DOHH2 (cell line): Measurements from ENCODE around the gene WBP11.

Source experiments
- EZH2phosphoT487 ChIP-seq: fragments of 200-600 bp; sonication (generic); IDR thresholded peaks from 2 replicates; pipeline ENCODE4 v1.6.1; 2017; ENCODE audit warnings: borderline replicate concordance, mild to moderate bottlenecking, antibody characterized with exemption, low read length, moderate library complexity, mixed read lengths
- TF ChIP-seq, protein P1 (sequence below): fragments of 200-600 bp; sonication (generic); IDR thresholded peaks from one replicate; pipeline ENCODE4 v1.5.1; 2014; ENCODE audit warnings: antibody characterized with exemption, mild to moderate bottlenecking, low read depth, low read length; ENCODE audit not compliant: poor library complexity, severe bottlenecking

DNA sequence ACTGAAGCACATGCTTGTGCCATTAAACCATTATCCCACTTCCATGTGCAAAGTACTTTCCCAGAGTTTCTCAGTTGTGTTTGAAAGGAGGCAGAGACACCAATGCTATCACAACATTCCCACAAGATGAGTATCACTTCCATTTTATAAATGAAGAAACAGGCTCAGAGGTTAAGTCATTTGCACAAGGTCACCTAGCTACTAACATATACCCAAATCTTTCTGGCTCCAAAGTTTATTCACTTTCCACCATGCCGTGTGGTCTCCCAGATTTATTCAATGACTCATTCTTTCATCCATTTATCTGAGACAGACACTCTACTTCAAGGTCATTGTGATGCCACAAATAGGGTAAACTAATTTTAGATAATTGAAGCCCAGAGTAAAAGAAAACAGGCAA is 30.7 kb upstream of the WBP11 start:
- TF ChIP-seq, protein P1, sequence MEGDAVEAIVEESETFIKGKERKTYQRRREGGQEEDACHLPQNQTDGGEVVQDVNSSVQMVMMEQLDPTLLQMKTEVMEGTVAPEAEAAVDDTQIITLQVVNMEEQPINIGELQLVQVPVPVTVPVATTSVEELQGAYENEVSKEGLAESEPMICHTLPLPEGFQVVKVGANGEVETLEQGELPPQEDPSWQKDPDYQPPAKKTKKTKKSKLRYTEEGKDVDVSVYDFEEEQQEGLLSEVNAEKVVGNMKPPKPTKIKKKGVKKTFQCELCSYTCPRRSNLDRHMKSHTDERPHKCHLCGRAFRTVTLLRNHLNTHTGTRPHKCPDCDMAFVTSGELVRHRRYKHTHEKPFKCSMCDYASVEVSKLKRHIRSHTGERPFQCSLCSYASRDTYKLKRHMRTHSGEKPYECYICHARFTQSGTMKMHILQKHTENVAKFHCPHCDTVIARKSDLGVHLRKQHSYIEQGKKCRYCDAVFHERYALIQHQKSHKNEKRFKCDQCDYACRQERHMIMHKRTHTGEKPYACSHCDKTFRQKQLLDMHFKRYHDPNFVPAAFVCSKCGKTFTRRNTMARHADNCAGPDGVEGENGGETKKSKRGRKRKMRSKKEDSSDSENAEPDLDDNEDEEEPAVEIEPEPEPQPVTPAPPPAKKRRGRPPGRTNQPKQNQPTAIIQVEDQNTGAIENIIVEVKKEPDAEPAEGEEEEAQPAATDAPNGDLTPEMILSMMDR, result no peak
- no peak for TF ChIP-seq EZH2phosphoT487
